IPS-18a (cell line): ENCODE results near the gene FCN1.

Experiments
- H3K27ac ChIP-seq: one replicate; pipeline ENCODE4 v1.5.1; 2013; ENCODE audit warnings: low read length
- H3K27me3 ChIP-seq: one replicate; pipeline ENCODE4 v1.6.1; 2013; ENCODE audit warnings: mild to moderate bottlenecking, low read length; ENCODE audit not compliant: control insufficient read depth, insufficient read depth
- H3K36me3 ChIP-seq: one replicate; pipeline ENCODE4 v1.6.1; 2013; ENCODE audit warnings: low read depth, low read length; ENCODE audit not compliant: control insufficient read depth
- H3K4me1 ChIP-seq: one replicate; pipeline ENCODE4 v1.6.1; 2013; ENCODE audit warnings: low read depth, low read length; ENCODE audit not compliant: control insufficient read depth
- H3K4me3 ChIP-seq: one replicate; pipeline ENCODE4 v1.5.1; 2013; ENCODE audit warnings: low read length
- H3K9ac ChIP-seq: one replicate; pipeline ENCODE4 v1.6.1; 2013; ENCODE audit warnings: mild to moderate bottlenecking, low read length, moderate library complexity
- H3K9me3 ChIP-seq: one replicate; pipeline ENCODE4 v1.6.1; 2013; ENCODE audit warnings: low read depth, low read length; ENCODE audit not compliant: control insufficient read depth

The FCN1 gene

GRCh38 chr9:134940236-134941208 lies 22.8 kb upstream of the FCN1 start:
- no peaks in the 10 kb centered on the region for H3K9me3 ChIP-seq
- H3K27me3 ChIP-seq, result peaks cover 6% of the 10 kb centered on the region
- H3K4me1 ChIP-seq, result peaks cover 6% of the 10 kb centered on the region
- H3K4me3 ChIP-seq, result no peak overlapping the region
- H3K9ac ChIP-seq, result no peak overlapping the region
- no peak overlapping the region for H3K27ac ChIP-seq
- H3K36me3 ChIP-seq, result no peaks in the 10 kb centered on the region

- Histone ChIP-seq H3K27me3 (peaks cover 6% of the 10 kb centered on the region), H3K36me3 (no peaks in the 10 kb centered on the region), H3K9me3 (no peaks in the 10 kb centered on the region), H3K9ac (no peak overlapping the region), H3K4me3 (no peak overlapping the region), H3K4me1 (peaks cover 13% of the 10 kb centered on the region), H3K27ac (no peak overlapping the region)
Observed at GRCh38 chr9:134939836-134940235, 22.1 kb upstream of the FCN1 start.

GRCh38 chr9:134939080-134939733 lies 21.5 kb upstream of the FCN1 start:
- H3K27me3 ChIP-seq, result peaks cover 5% of the 10 kb centered on the region

GRCh38 chr9:134938346-134939079 lies 20.8 kb upstream of the FCN1 start:
- Histone ChIP-seq H3K9ac (no peak overlapping the region), H3K9me3 (no peaks in the 10 kb centered on the region), H3K36me3 (no peaks in the 10 kb centered on the region), H3K4me1 (peaks cover 15% of the 10 kb centered on the region), H3K27me3 (no peaks in the 10 kb centered on the region), H3K27ac (no peak overlapping the region), H3K4me3 (no peak overlapping the region)

More at GRCh38 chr9:134939080-134939733, 21.5 kb upstream of the FCN1 start:
- H3K9ac ChIP-seq, result no peak overlapping the region
- peaks cover 15% of the 10 kb centered on the region for H3K4me1 ChIP-seq
- no peak overlapping the region for H3K4me3 ChIP-seq
- H3K36me3 ChIP-seq, result no peaks in the 10 kb centered on the region
- H3K27ac ChIP-seq, result no peak overlapping the region
- H3K9me3 ChIP-seq, result no peaks in the 10 kb centered on the region

- no peak overlapping the region for H3K27ac ChIP-seq
- no peaks in the 10 kb centered on the region for H3K36me3 ChIP-seq
- H3K9me3 ChIP-seq, result no peaks in the 10 kb centered on the region
- H3K27me3 ChIP-seq, result no peaks in the 10 kb centered on the region
- H3K4me1 ChIP-seq, result peaks cover 15% of the 10 kb centered on the region
- H3K9ac ChIP-seq, result no peak overlapping the region
- no peak overlapping the region for H3K4me3 ChIP-seq
Observed at GRCh38 chr9:134937566-134938345, 20.0 kb upstream of the FCN1 start.

- peaks cover 15% of the 10 kb centered on the region for H3K4me1 ChIP-seq
- no peak overlapping the region for H3K4me3 ChIP-seq
- no peak overlapping the region for H3K9ac ChIP-seq
Observed at GRCh38 chr9:134937164-134937555, 19.4 kb upstream of the FCN1 start.

GRCh38 chr9:134936346-134937163 lies 18.8 kb upstream of the FCN1 start:
- Histone ChIP-seq H3K4me1 (peaks cover 15% of the 10 kb centered on the region), H3K9ac (no peak overlapping the region), H3K4me3 (no peak overlapping the region), H3K27me3 (no peaks in the 10 kb centered on the region), H3K27ac (no peak overlapping the region), H3K9me3 (no peaks in the 10 kb centered on the region), H3K36me3 (no peaks in the 10 kb centered on the region)

More at GRCh38 chr9:134937164-134937555, 19.4 kb upstream of the FCN1 start:
- Histone ChIP-seq H3K27me3 (no peaks in the 10 kb centered on the region), H3K27ac (no peak overlapping the region), H3K9me3 (no peaks in the 10 kb centered on the region), H3K36me3 (no peaks in the 10 kb centered on the region)

GRCh38 chr9:134935701-134936345 lies 18.1 kb upstream of the FCN1 start:
- Histone ChIP-seq H3K4me1 (peaks cover 15% of the 10 kb centered on the region), H3K9ac (no peak overlapping the region), H3K27ac (no peak overlapping the region), H3K9me3 (no peaks in the 10 kb centered on the region), H3K4me3 (no peak overlapping the region), H3K27me3 (no peaks in the 10 kb centered on the region), H3K36me3 (no peaks in the 10 kb centered on the region)

GRCh38 chr9:134935056-134935640 lies 17.4 kb upstream of the FCN1 start:
- Histone ChIP-seq H3K4me3 (no peak overlapping the region), H3K27ac (no peak overlapping the region), H3K36me3 (no peaks in the 10 kb centered on the region), H3K9me3 (no peaks in the 10 kb centered on the region), H3K4me1 (peaks cover 15% of the 10 kb centered on the region), H3K27me3 (no peaks in the 10 kb centered on the region), H3K9ac (no peak overlapping the region)
